Naive thymus-derived CD4-positive, alpha-beta T cell (primary cell): Measurements from ENCODE around the gene NFRKB. TPM values are rescaled to one million over a fixed set of nuclear protein-coding genes. Genes with fewer than 3 reads are reported as not detected.
A peak's percentile ranks its signal among the peaks of the same experiment; 100 is the strongest.

Source experiments
- ATAC-seq: fragments of 150-1000 bp; cut with Tn5 transposase; 2 replicates; pipeline ENCODE4 v1.10.0; 2021; ENCODE audit warnings: mild to moderate bottlenecking, moderate library complexity
- CTCF ChIA-PET: fragments of 350-600 bp; sonication (Branson Sonifier 250); formaldehyde crosslinking; loops from one replicate; lab custom pipeline; 2021; ENCODE audit warnings: antibody characterized with exemption; lab: Charles Lee
- POLR2A ChIA-PET: fragments of 350-600 bp; sonication (Branson Sonifier 250); formaldehyde crosslinking; loops from one replicate; lab custom pipeline; 2021; ENCODE audit warnings: antibody characterized with exemption, inconsistent platforms; lab: Charles Lee
- DNase-seq, 9 donors: peaks; one replicate each; pipeline versions ENCODE4 v3.0.0 to v3.0.0-alpha.2; 2020 to 2022; ENCODE audit warnings: mixed read lengths in 1 of 9
- H3K27ac ChIP-seq: one replicate; pipeline ENCODE4 v1.7.0; 2013; ENCODE audit warnings: mild to moderate bottlenecking, low read depth, low read length, moderate library complexity
- H3K27me3 ChIP-seq, 2 donors: one replicate each; pipeline ENCODE4 v1.7.0; 2013; ENCODE audit warnings: low read length in 2 of 2, mild to moderate bottlenecking in 2 of 2, moderate library complexity in 2 of 2; ENCODE audit not compliant: control insufficient read depth in 2 of 2, insufficient read depth in 2 of 2
- H3K36me3 ChIP-seq, 3 experiments: 1 replicate in 2 of 3; 2 replicates in 1 of 3; pipeline ENCODE4 v1.7.0; 2013; ENCODE audit warnings: low read length in 3 of 3, mild to moderate bottlenecking in 3 of 3, moderate library complexity in 1 of 3; ENCODE audit not compliant: insufficient read depth in 3 of 3, control insufficient read depth in 2 of 3
- H3K4me1 ChIP-seq, 2 donors: one replicate each; pipeline ENCODE4 v1.7.0; 2013; ENCODE audit warnings: low read length in 2 of 2, mild to moderate bottlenecking in 2 of 2, moderate library complexity in 1 of 2; ENCODE audit not compliant: control insufficient read depth in 2 of 2, insufficient read depth in 2 of 2
- H3K4me3 ChIP-seq: 2 replicates; pipeline ENCODE4 v1.7.0; 2013; ENCODE audit warnings: mild to moderate bottlenecking, low read length
- H3K9me3 ChIP-seq, 3 experiments: 1 replicate in 2 of 3; 2 replicates in 1 of 3; pipeline ENCODE4 v1.7.0; 2013; ENCODE audit warnings: low read length in 3 of 3; ENCODE audit not compliant: control insufficient read depth in 2 of 3
- H3K27ac Mint-ChIP-seq, 9 donors: one replicate each; pipeline ENCODE4 v1.8.0; 2020 to 2022; ENCODE audit warnings: mixed read lengths in 9 of 9, mild to moderate bottlenecking in 8 of 9, moderate library complexity in 5 of 9, inconsistent platforms in 2 of 9
- H3K27me3 Mint-ChIP-seq, 5 donors: one replicate each; pipeline ENCODE4 v1.8.0; 2021 to 2022; ENCODE audit warnings: mixed read lengths in 5 of 5, mild to moderate bottlenecking in 1 of 5
- H3K36me3 Mint-ChIP-seq, 5 donors: one replicate each; pipeline ENCODE4 v1.8.0; 2020 to 2022; ENCODE audit warnings: mixed read lengths in 5 of 5, mild to moderate bottlenecking in 3 of 5, inconsistent platforms in 1 of 5
- H3K4me1 Mint-ChIP-seq, 7 donors: one replicate each; pipeline ENCODE4 v1.8.0; 2020 to 2022; ENCODE audit warnings: mixed read lengths in 7 of 7, mild to moderate bottlenecking in 3 of 7, inconsistent platforms in 1 of 7
- H3K4me3 Mint-ChIP-seq, 10 donors: one replicate each; pipeline ENCODE4 v1.8.0; 2020 to 2022; ENCODE audit warnings: mild to moderate bottlenecking in 10 of 10, mixed read lengths in 10 of 10, moderate library complexity in 6 of 10, inconsistent platforms in 2 of 10
- H3K9me3 Mint-ChIP-seq, 11 donors: one replicate each; pipeline ENCODE4 v1.8.0; 2020 to 2022; ENCODE audit warnings: mixed read lengths in 11 of 11, mild to moderate bottlenecking in 4 of 11, inconsistent platforms in 1 of 11, moderate library complexity in 1 of 11
- intact Hi-C, 2 donors: fragments of 100-400 bp; cut with micrococcal nuclease; formaldehyde crosslinking; loops; one replicate each; pipeline ENCODE4 v1.15.1; 2023
- polyA plus RNA-seq, 2 donors: library from polyadenylated mRNA; unstranded; fragments of 300-500 nt; fragmentation: Illumina TruSeq; gene quantifications; one replicate each; pipeline ENCODE4 v1.2.3, GENCODE V29; 2021
- total RNA-seq, 6 experiments: library from RNA in 5 of 6; stranded (reverse) in 5 of 6; gene quantifications; 1 replicate in 5 of 6; 2 replicates in 1 of 6; pipeline ENCODE4 v1.2.3 and lab custom pipeline; 2021 to 2026

Gene NFRKB
- total and polyA plus RNA-seq, 7 experiments from 2014 or later: 24.4 to 81.3 (median 49.0) TPM

GRCh38 chr11:129865701-129866100, 29.7 kb downstream of the NFRKB start:
- H3K27ac ChIP-seq: peak overlapping the region; percentile 29

GRCh38 chr11:129864811-129865210, 30.6 kb downstream of the NFRKB start:
- Histone ChIP-seq H3K27me3 (no peaks in the 10 kb centered on the region), H3K27ac (no peak overlapping the region), H3K4me3 (no peak overlapping the region), H3K36me3 (peaks cover 0 to 62% (median 19%) of the 10 kb centered on the region in 3 experiments), H3K9me3 (no peaks in the 10 kb centered on the region), H3K4me1 (peaks cover 0 to 26% of the 10 kb centered on the region in 2 donors)
- intact Hi-C loops: loop anchor here (5.0 kb wide), 2 partner anchors 78 to 98 kb away; no protein-coding TSS in a partner anchor
- Mint-ChIP-seq H3K36me3 (peaks cover 21 to 74% (median 59%) of the 10 kb centered on the region in 5 donors), H3K9me3 (no peaks in the 10 kb centered on the region), H3K4me3 (no peak overlapping the region), H3K4me1 (peaks cover 23 to 62% (median 45%) of the 10 kb centered on the region in 7 donors), H3K27ac (peak overlapping the region in 7 of 9 donors; percentile 44 to 97 (median 77)), H3K27me3 (no peaks in the 10 kb centered on the region)
- ATAC-seq (no peak), DNase-seq (no peak)
- ChIA-PET POLR2A (interaction anchor here (0.7 to 3.0 kb wide), 7 partner anchors 10 to 543 kb away, joined by 3 to 20 read pairs (median 3); partner anchors contain the start of gene NFRKB), CTCF (interaction anchor here (1.2 kb wide), 1 partner anchor 80 kb away, joined by 4 read pairs; no protein-coding TSS in a partner anchor)

More at GRCh38 chr11:129865701-129866100, 29.7 kb downstream of the NFRKB start:
- DNase-seq (peak in 4 of 9 donors; percentile 19 to 28 (median 23)), ATAC-seq (no peak)
- ChIA-PET CTCF (interaction anchor here (1.5 kb wide), 1 partner anchor 12 kb away, joined by 4 read pairs; no protein-coding TSS in a partner anchor), POLR2A (interaction anchor here (1.2 to 3.0 kb wide), 4 partner anchors 11 to 51 kb away, joined by 3 to 20 read pairs (median 6); partner anchors contain the start of gene NFRKB)
- no peak overlapping the region for H3K4me3 ChIP-seq
- Mint-ChIP-seq H3K27ac (peak overlapping the region; percentile 24 to 97 (median 75)), H3K27me3 (no peaks in the 10 kb centered on the region), H3K4me3 (no peak overlapping the region), H3K36me3 (peaks cover 22 to 74% (median 60%) of the 10 kb centered on the region in 5 donors), H3K9me3 (no peaks in the 10 kb centered on the region), H3K4me1 (peaks cover 23 to 54% (median 39%) of the 10 kb centered on the region in 7 donors)
- H3K27me3 ChIP-seq: no peaks in the 10 kb centered on the region
- no peaks in the 10 kb centered on the region for H3K9me3 ChIP-seq
- intact Hi-C loops: loop anchor here (5.0 kb wide), 2 partner anchors 78 to 98 kb away; no protein-coding TSS in a partner anchor
- H3K36me3 ChIP-seq: peaks cover 0 to 70% (median 21%) of the 10 kb centered on the region in 3 experiments
- H3K4me1 ChIP-seq: peaks cover 0 to 18% of the 10 kb centered on the region in 2 donors

DNA sequence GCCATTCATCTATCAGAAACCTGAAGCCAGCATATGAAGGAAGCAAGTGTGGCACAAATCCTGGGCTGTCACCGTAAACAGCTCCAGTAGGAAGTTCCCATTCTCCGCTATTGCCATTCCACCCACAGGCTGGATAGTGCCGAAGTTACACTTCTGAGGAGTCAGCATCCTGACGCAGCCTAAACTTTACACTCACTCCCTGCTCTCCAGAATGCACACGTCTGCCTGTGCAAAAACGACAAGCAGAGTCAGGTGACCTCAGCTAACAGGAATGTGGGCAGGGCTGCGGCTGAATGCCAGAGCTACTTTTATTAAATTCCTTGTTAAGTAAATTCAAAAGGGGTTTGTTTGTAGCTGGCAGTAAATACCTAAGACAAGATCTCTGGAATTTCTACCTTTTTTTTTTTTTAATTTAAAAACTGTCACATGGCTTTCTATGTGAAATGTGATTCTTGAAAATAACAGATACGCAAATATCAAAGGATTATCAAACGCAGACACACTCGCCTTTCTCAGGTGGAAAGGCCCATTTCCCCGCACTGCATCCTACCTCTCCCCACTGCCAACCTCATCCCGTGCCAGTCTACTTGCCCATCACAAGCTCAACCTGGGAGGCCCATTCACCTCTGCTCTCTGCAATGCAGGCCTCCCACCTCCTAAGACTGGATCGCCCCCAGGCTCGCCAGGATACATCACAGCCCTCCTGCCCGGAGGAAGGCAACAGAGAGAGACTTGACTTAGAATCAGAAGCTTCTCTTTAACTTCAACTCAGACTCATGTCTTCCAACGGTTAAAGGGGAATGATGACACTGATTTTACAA, 33.5 kb downstream of the NFRKB start:
- no peak overlapping the region for H3K4me3 ChIP-seq
- Mint-ChIP-seq H3K9me3 (no peaks in the 10 kb centered on the region), H3K36me3 (peaks cover 17 to 71% (median 66%) of the 10 kb centered on the region in 5 donors), H3K27ac (peak overlapping the region; percentile 84 to 98 (median 95)), H3K4me3 (peak overlapping the region in 6 of 10 donors; percentile 22 to 69 (median 54)), H3K27me3 (no peaks in the 10 kb centered on the region), H3K4me1 (peaks cover 21 to 72% (median 56%) of the 10 kb centered on the region in 7 donors)
- no peaks in the 10 kb centered on the region for H3K9me3 ChIP-seq
- H3K4me1 ChIP-seq: peaks cover 0 to 37% of the 10 kb centered on the region in 2 donors
- ChIA-PET CTCF (interaction anchor here (0.6 to 1.7 kb wide), 4 partner anchors 20 to 233 kb away, joined by 3 to 5 read pairs (median 4); no protein-coding TSS in a partner anchor), POLR2A (interaction anchor here (0.6 to 6.1 kb wide), 18 partner anchors 8 to 257 kb away, joined by 3 to 66 read pairs (median 4); partner anchors contain the start of genes PRDM10 and TMEM45B)
- H3K36me3 ChIP-seq: peaks cover 0 to 42% (median 15%) of the 10 kb centered on the region in 3 experiments
- ATAC-seq (no peak), DNase-seq (no peak)
- intact Hi-C loops: loop anchor here in 1 of 2 donors (1.0 kb wide), 1 partner anchor 9 kb away; no protein-coding TSS in a partner anchor
- H3K27ac ChIP-seq: peak overlapping the region; percentile 25
- H3K27me3 ChIP-seq: no peaks in the 10 kb centered on the region

DNA sequence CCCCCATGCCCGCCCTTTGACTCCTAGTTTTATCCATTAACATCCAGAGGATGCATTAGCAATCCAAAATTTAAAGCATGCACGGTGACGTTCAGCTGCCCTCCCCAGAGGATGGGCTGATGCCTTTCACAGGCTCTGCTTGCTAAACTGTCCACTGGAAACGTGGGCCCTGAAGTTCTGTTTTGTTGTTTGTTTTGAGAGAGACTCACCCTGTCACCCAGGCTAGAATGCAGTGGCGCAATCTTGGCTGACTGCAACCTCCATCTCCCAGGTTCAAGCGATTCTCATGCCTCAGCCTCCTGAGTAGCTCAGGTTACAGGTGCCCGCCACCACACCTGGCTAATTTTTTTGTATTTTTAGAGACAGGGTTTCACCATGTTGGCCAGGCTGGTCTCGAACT, 39.3 kb downstream of the NFRKB start:
- Histone ChIP-seq H3K4me3 (no peak overlapping the region), H3K4me1 (peaks cover 14 to 44% of the 10 kb centered on the region in 2 donors), H3K27ac (no peak overlapping the region), H3K9me3 (no peaks in the 10 kb centered on the region), H3K27me3 (no peaks in the 10 kb centered on the region), H3K36me3 (no peaks in the 10 kb centered on the region)
- ATAC-seq (no peak), DNase-seq (no peak)
- peak overlapping the region in 6 of 9 donors; percentile 10 to 99 (median 95) for H3K27ac Mint-ChIP-seq
- no peak overlapping the region for H3K4me3 Mint-ChIP-seq
- peaks cover 0 to 2% (median 0%) of the 10 kb centered on the region in 11 donors for H3K9me3 Mint-ChIP-seq
- CTCF ChIA-PET: interaction anchor here (1.4 kb wide), 1 partner anchor 26 kb away, joined by 4 read pairs; no protein-coding TSS in a partner anchor
- POLR2A ChIA-PET: interaction anchor here (3.5 to 5.3 kb wide), 3 partner anchors 9 to 52 kb away, joined by 20 to 79 read pairs (median 38); partner anchors contain the start of gene TMEM45B
- H3K36me3 Mint-ChIP-seq: peaks cover 0 to 45% (median 25%) of the 10 kb centered on the region in 5 donors
- peaks cover 20 to 82% (median 66%) of the 10 kb centered on the region in 7 donors for H3K4me1 Mint-ChIP-seq
- intact Hi-C loops: no loop called here
- H3K27me3 Mint-ChIP-seq: peaks cover 0 to 2% (median 0%) of the 10 kb centered on the region in 5 donors

DNA sequence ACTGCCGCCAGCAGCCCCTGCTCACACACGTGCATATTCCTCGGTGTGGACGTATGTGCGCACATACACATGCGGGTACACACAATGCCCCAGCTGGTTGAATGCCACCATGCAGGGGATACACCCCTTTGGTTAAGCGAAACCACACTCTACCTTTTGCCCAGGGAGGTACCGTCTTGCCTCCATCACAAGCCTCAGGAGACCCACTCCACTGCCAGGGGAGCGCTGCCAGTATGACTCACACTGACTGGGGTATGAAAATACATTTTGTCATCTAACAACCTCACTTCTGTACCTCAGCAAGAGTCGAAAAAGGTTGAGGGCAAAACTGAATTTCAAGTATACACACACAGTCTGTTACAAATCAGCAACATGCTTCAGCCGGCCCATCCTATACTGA, 40.3 kb downstream of the NFRKB start:
- no peak for DNase-seq
- intact Hi-C loops: no loop called here
- peak overlapping the region; percentile 94 to 99 (median 98) for H3K27ac Mint-ChIP-seq

More for the DNA sequence above, 40.3 kb downstream of the NFRKB start:
- H3K4me1 ChIP-seq: peaks cover 14 to 35% of the 10 kb centered on the region in 2 donors
- ATAC-seq: no peak
- peaks cover 0 to 2% (median 0%) of the 10 kb centered on the region in 11 donors for H3K9me3 Mint-ChIP-seq
- peaks cover 0 to 45% (median 29%) of the 10 kb centered on the region in 5 donors for H3K36me3 Mint-ChIP-seq
- no peaks in the 10 kb centered on the region for H3K9me3 ChIP-seq
- peak overlapping the region in 6 of 10 donors; percentile 17 to 73 (median 50) for H3K4me3 Mint-ChIP-seq
- no peak overlapping the region for H3K27ac ChIP-seq
- H3K36me3 ChIP-seq: no peaks in the 10 kb centered on the region
- peaks cover 0 to 2% (median 0%) of the 10 kb centered on the region in 5 donors for H3K27me3 Mint-ChIP-seq
- no peaks in the 10 kb centered on the region for H3K27me3 ChIP-seq
- H3K4me1 Mint-ChIP-seq: peaks cover 20 to 78% (median 65%) of the 10 kb centered on the region in 7 donors
- no peak overlapping the region for H3K4me3 ChIP-seq
- CTCF ChIA-PET: interaction anchor here (1.4 to 2.4 kb wide), 3 partner anchors 13 to 69 kb away, joined by 4 to 11 read pairs (median 5); no protein-coding TSS in a partner anchor
- POLR2A ChIA-PET: interaction anchor here (0.8 to 5.3 kb wide), 10 partner anchors 10 to 68 kb away, joined by 3 to 79 read pairs (median 14); partner anchors contain the start of genes NFRKB and TMEM45B
